ENCODE measurements around the gene SRC.

Gene SRC

GRCh38 chr20:37369846-37370245 is 23.9 kb downstream of the SRC start:
- TF ChIP-seq CTCF (IDR thresholded peaks at IDR 0.05) = no peak

GRCh38 chr20:37372441-37372840 is 26.5 kb downstream of the SRC start:
- TF ChIP-seq CTCF (IDR thresholded peaks at IDR 0.05) = no peak

GRCh38 chr20:37373020-37373598 is 27.2 kb downstream of the SRC start:
- TF ChIP-seq CTCF (IDR thresholded peaks at IDR 0.05) = no peak

DNA sequence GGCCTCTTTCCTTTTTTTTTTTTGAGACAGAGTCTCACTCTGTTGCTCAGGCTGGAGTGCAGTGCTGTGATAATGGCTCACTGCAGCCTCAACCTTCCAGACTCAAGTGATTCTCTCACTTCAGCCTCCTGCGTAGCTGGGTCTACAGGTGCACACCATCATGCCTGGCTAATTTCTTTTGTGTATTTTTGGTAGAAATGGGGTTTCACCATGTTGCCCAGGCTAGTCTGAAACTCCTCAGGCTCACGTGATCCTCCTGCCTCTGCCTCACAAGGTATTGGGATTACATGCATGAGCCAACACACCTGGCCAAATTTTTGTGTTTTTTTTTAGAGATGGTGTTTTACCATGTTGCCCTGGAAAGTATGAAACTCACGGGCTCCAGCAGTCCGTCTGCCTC is 29.3 kb downstream of the SRC start:
- no peak for TF ChIP-seq CTCF (IDR thresholded peaks at IDR 0.05)

DNA sequence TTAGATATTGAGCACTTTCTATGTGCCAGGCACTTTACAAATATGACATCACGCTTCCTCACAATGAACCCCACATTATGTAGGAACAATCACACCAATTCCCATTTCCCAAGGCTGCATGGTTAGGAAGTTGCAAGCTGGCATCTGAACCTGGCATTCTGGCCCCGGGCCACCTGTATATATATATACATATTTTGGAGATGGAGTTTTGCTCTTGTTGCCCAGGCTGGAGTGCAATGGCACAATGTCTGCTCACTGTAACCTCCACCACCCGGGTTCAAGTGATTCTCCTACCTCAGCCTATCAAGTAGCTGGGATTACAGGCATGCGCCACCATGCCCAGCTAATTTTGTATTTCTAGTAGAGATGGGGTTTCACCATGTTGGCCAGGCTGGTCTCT is 30.4 kb downstream of the SRC start:
- TF ChIP-seq CTCF (IDR thresholded peaks at IDR 0.05) = no peak

DNA sequence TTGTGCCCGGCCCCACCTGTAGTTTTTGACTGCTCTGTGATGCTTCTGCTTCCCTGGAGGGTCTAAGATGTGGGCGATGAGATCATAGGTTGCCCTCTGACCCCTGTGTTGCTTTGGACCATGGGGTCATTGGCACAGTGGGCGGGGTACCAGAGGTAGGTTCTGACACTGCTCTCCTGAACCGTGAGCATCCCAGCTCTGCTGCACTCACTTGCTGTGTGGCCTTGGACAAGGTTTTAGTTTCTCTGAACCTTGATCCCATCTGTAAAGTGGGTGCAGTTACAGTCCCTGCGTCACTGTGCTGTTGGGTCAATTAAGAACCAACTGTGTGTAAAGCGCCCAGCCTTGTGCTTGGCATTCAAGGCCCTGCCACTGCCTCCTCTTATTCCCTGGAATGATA is 30.9 kb downstream of the SRC start:
- TF ChIP-seq CTCF (IDR thresholded peaks at IDR 0.05) = no peak

DNA sequence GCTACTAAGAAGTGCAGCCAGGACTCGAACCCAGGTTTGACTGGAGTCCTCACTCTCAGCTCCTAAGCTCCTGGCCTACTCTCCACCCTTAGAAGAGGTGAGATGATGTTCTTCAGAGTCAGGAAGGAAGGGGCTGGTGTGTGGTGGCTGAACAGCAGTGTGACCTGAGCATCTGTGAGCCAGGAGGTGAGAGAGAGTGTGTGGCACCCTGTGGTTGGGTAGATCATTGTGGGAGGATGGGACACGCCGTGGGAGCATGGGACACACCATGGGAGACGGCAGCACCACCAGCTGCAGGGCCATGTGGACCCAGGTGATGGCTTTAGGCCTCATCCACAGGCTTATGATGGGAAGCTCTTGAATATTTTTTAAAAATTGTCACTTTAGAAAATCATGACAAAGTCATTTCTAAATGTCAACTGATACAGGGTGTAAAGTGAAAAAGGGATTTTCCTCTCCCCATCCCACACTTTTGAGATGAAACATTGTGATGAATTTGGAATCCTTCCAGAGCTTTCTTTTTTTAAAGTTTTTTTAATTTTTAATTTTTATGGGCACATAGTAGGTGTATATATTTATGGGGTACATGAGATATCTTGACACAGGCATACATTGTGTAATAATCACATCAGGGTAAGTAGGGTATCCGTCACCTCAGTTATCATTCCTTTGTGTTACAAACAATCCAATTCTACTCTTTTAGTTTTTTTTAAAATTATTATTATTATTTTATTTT is 31.6 kb downstream of the SRC start:
- no peak for TF ChIP-seq CTCF (IDR thresholded peaks at IDR 0.05)

All from LNCAP (cell line).